Keratinocyte (primary cell): ENCODE measurements around the gene ZCCHC24.

Experiments
- EZH2 ChIP-seq: IDR thresholded peaks from one replicate; pipeline ENCODE4 v1.6.1; 2012; ENCODE audit warnings: inconsistent platforms, mild to moderate bottlenecking, low read length, moderate library complexity
- TF ChIP-seq, protein P1 (sequence below), 3 experiments: IDR thresholded peaks in 1 of 3; conservative IDR thresholded peaks in 1 of 3; optimal IDR thresholded peaks in 1 of 3; 2 replicates in 2 of 3; 3 replicates in 1 of 3; pipeline versions ENCODE3 to v1.5.1; 2011; ENCODE audit warnings: low read length in 3 of 3, mild to moderate bottlenecking in 3 of 3, moderate library complexity in 2 of 3, control low read depth in 1 of 3, inconsistent platforms in 1 of 3; ENCODE audit not compliant: insufficient read depth in 2 of 3; ENCODE audit errors: extremely low read depth in 1 of 3

DNA sequence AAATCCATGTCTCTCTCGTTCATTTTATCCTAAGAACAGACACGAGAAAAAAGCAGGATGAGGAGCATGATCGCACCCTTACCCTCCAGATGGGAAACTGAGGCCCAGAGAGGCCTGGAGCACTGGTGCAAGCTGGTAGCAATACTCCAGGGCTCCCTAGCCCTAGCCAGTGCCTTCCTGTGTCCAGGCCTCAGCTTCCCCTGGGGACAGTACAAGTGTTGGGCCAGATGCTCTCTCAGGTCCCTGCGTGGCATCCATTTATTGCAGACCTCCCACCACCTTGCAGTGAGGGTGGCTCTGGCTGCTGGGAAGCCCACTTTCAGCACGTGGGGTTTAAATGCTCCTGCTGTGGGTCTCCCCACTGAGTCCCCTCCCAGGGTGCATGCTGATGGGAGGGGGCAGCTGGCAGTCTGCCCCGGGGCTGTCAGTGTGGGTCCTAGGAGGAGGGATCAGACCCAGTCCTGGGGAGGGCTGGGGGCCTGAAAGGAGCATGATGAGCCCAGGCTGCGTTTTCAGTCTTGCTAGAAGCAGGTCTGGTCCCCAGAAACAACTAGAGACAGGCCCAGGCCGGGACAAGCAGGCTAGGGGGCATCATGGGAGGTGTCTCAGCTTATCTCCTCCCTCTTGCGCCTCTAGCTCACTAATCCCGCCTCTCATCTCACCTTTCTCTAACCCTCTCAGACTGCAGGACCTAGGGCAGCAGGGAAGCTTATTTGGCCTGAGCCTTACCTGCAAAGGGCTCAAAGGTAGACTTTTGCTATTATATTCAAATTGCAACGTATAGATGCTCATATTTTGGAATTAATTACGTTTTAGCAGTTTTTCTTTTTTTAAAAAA is 98.8 kb downstream of the ZCCHC24 start:
- TF ChIP-seq, protein P1, sequence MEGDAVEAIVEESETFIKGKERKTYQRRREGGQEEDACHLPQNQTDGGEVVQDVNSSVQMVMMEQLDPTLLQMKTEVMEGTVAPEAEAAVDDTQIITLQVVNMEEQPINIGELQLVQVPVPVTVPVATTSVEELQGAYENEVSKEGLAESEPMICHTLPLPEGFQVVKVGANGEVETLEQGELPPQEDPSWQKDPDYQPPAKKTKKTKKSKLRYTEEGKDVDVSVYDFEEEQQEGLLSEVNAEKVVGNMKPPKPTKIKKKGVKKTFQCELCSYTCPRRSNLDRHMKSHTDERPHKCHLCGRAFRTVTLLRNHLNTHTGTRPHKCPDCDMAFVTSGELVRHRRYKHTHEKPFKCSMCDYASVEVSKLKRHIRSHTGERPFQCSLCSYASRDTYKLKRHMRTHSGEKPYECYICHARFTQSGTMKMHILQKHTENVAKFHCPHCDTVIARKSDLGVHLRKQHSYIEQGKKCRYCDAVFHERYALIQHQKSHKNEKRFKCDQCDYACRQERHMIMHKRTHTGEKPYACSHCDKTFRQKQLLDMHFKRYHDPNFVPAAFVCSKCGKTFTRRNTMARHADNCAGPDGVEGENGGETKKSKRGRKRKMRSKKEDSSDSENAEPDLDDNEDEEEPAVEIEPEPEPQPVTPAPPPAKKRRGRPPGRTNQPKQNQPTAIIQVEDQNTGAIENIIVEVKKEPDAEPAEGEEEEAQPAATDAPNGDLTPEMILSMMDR (optimal IDR thresholded peaks at IDR 0.05 in 1 of 3, IDR thresholded peaks at IDR 0.05 in 1 of 3, conservative IDR thresholded peaks at IDR 0.05 in 1 of 3; ENCODE audit: extremely low read depth in 1 of 3, insufficient read depth in 2 of 3, low read length in 3 of 3), result no peak
- no peak for TF ChIP-seq EZH2
